SK-N-SH (cell line): Measurements from ENCODE around the gene IRS4.

Source experiments
- CHD2 ChIP-seq: fragments of 150-350 bp; IDR thresholded peaks from 2 replicates; pipeline ENCODE4 v1.6.1; 2018; ENCODE audit warnings: low read length; ENCODE audit not compliant: partially characterized antibody
- CTCF ChIP-seq: fragments of 200-600 bp; sonication (generic); IDR thresholded peaks from 2 replicates; pipeline ENCODE4 v1.6.1; 2017; ENCODE audit warnings: antibody characterized with exemption, mild to moderate bottlenecking, moderate library complexity
- EP300 ChIP-seq, 2 experiments: IDR thresholded peaks; 2 replicates each; pipeline versions ENCODE4 v1.4.0 to v1.6.1; 2012; ENCODE audit warnings: borderline replicate concordance in 1 of 2, low read depth in 1 of 2, low read length in 1 of 2
- EZH2phosphoT487 ChIP-seq: fragments of 200-600 bp; sonication (generic); IDR thresholded peaks from 2 replicates; pipeline ENCODE4 v1.6.1; 2017; ENCODE audit warnings: low read depth, mixed run types, mild to moderate bottlenecking, antibody characterized with exemption, moderate library complexity, borderline replicate concordance
- FOXJ3 ChIP-seq: sonication (generic); formaldehyde crosslinking; IDR thresholded peaks from 2 replicates; pipeline ENCODE4 v1.5.1; 2020; ENCODE audit warnings: mild to moderate bottlenecking, missing genetic modification reagents
- GABPA ChIP-seq: IDR thresholded peaks from 2 replicates; pipeline ENCODE4 v1.4.0; 2012; ENCODE audit warnings: low read depth, mild to moderate bottlenecking
- JUND ChIP-seq: IDR thresholded peaks from 2 replicates; pipeline ENCODE4 v1.4.0; 2012
- MXI1 ChIP-seq: IDR thresholded peaks from 2 replicates; pipeline ENCODE4 v1.6.1; 2012; ENCODE audit warnings: mild to moderate bottlenecking, low read depth, low read length, improper control_type of control experiment
- REST ChIP-seq: IDR thresholded peaks from 2 replicates; pipeline ENCODE4 v1.6.1; 2012; ENCODE audit warnings: mild to moderate bottlenecking, low read depth, low read length, moderate library complexity
- RFX5 ChIP-seq: IDR thresholded peaks from 2 replicates; pipeline ENCODE4 v1.6.1; 2012; ENCODE audit warnings: mild to moderate bottlenecking, improper control_type of control experiment, low read length
- TAF1 ChIP-seq: IDR thresholded peaks from 2 replicates; pipeline ENCODE4 v1.6.1; 2012; ENCODE audit warnings: low read depth, mild to moderate bottlenecking, low read length, moderate library complexity, borderline replicate concordance
- TEAD4 ChIP-seq: IDR thresholded peaks from 2 replicates; pipeline ENCODE4 v1.4.0; 2012; ENCODE audit warnings: mild to moderate bottlenecking, borderline replicate concordance; ENCODE audit not compliant: insufficient read depth
- TF ChIP-seq, protein P1 (sequence below): IDR thresholded peaks from 2 replicates; pipeline ENCODE4; 2012
- TF ChIP-seq, protein P2 (sequence below): IDR thresholded peaks from 2 replicates; pipeline ENCODE4 v1.4.0; 2012; ENCODE audit warnings: low read depth, borderline replicate concordance

- TF ChIP-seq GABPA (no peak), EP300 (IDR thresholded peaks at IDR 0.05; ENCODE audit: borderline replicate concordance in 1 of 2, low read depth in 1 of 2, low read length in 1 of 2) (no peak), CTCF (no peak), FOXJ3 (CRISPR knock-in tag) (no peak), EZH2phosphoT487 (no peak), REST (no peak), TEAD4 (no peak), CHD2 (no peak), RFX5 (no peak), JUND (no peak), MXI1 (no peak), TAF1 (no peak)
- TF ChIP-seq, protein P1, sequence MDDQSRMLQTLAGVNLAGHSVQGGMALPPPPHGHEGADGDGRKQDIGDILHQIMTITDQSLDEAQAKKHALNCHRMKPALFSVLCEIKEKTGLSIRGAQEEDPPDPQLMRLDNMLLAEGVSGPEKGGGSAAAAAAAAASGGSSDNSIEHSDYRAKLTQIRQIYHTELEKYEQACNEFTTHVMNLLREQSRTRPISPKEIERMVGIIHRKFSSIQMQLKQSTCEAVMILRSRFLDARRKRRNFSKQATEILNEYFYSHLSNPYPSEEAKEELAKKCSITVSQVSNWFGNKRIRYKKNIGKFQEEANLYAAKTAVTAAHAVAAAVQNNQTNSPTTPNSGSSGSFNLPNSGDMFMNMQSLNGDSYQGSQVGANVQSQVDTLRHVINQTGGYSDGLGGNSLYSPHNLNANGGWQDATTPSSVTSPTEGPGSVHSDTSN, result no peak
- TF ChIP-seq, protein P2, sequence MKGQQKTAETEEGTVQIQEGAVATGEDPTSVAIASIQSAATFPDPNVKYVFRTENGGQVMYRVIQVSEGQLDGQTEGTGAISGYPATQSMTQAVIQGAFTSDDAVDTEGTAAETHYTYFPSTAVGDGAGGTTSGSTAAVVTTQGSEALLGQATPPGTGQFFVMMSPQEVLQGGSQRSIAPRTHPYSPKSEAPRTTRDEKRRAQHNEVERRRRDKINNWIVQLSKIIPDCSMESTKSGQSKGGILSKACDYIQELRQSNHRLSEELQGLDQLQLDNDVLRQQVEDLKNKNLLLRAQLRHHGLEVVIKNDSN, result no peak
Observed at GRCh38 chrX:108702530-108702929, 33.8 kb downstream of the IRS4 start.
